ENCODE measurements around the gene ANGPTL4. TPM values are rescaled to one million over a fixed set of nuclear protein-coding genes. Genes with fewer than 3 reads are reported as not detected.
A peak's percentile ranks its signal among the peaks of the same experiment; 100 is the strongest.

The ANGPTL4 gene
- total RNA-seq, 1 experiment from 2014 or later = not detected

GRCh38 chr19:8319807-8320520 lies 44.0 kb upstream of the ANGPTL4 start:
- BruUV-seq (replicated peaks) = no TSS peak
- Histone ChIP-seq H3K9me3 (ENCODE audit: insufficient read depth, low read depth) (no peaks in the 10 kb centered on the region), H3K4me1 (replicated peaks; ENCODE audit: insufficient read depth) (peaks cover 20% of the 10 kb centered on the region), H3K4me2 (peak overlapping the region; percentile 92), H2AFZ (no peak overlapping the region), H3K36me3 (ENCODE audit: low read depth) (peaks cover 25% of the 10 kb centered on the region), H3K79me2 (ENCODE audit: low read depth) (peaks cover 50% of the 10 kb centered on the region), H3K27ac (peak overlapping the region; percentile 55; the same call in 1 of the 2 replicates), H3F3A (ENCODE audit: insufficient read depth, low read depth) (peaks cover 39% of the 10 kb centered on the region; the same call in 1 of the 2 replicates), H3K4me3 (peak overlapping the region; percentile 92), H3K9me2 (ENCODE audit: insufficient read depth) (no peaks in the 10 kb centered on the region), H4K20me1 (ENCODE audit: insufficient read depth) (peaks cover 24% of the 10 kb centered on the region), H3K27me3 (ENCODE audit: insufficient read depth, low read depth) (no peaks in the 10 kb centered on the region)
- DNase-seq = no peak
- TF ChIP-seq, protein P1, sequence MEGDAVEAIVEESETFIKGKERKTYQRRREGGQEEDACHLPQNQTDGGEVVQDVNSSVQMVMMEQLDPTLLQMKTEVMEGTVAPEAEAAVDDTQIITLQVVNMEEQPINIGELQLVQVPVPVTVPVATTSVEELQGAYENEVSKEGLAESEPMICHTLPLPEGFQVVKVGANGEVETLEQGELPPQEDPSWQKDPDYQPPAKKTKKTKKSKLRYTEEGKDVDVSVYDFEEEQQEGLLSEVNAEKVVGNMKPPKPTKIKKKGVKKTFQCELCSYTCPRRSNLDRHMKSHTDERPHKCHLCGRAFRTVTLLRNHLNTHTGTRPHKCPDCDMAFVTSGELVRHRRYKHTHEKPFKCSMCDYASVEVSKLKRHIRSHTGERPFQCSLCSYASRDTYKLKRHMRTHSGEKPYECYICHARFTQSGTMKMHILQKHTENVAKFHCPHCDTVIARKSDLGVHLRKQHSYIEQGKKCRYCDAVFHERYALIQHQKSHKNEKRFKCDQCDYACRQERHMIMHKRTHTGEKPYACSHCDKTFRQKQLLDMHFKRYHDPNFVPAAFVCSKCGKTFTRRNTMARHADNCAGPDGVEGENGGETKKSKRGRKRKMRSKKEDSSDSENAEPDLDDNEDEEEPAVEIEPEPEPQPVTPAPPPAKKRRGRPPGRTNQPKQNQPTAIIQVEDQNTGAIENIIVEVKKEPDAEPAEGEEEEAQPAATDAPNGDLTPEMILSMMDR (conservative IDR thresholded peaks at IDR 0.05) = no peak
- TF ChIP-seq EZH2 (IDR thresholded peaks at IDR 0.05; ENCODE audit: low read depth) = no peak
- POLR2A ChIA-PET (ENCODE audit: unreplicated experiment) = interaction anchor here (0.7 kb wide), 1 partner anchor 91 kb away, joined by 4 read pairs; no protein-coding TSS in a partner anchor
- CTCF ChIA-PET = interaction anchor here (0.6 kb wide), 1 partner anchor 28 kb away, joined by 5 read pairs; no protein-coding TSS in a partner anchor
- intact Hi-C loops (cut with micrococcal nuclease; ENCODE audit: unreplicated experiment) = no loop called here

GRCh38 chr19:8320564-8321066 lies 43.3 kb upstream of the ANGPTL4 start:
- Histone ChIP-seq H3K27ac (peak overlapping the region; percentile 55), H2AFZ (peak overlapping the region; percentile 92), H3F3A (ENCODE audit: insufficient read depth, low read depth) (peaks cover 45% of the 10 kb centered on the region; the same call in 1 of the 2 replicates), H3K4me3 (peak overlapping the region; percentile 92), H3K36me3 (ENCODE audit: low read depth) (peaks cover 25% of the 10 kb centered on the region), H4K20me1 (ENCODE audit: insufficient read depth) (peaks cover 24% of the 10 kb centered on the region), H3K27me3 (ENCODE audit: insufficient read depth, low read depth) (no peaks in the 10 kb centered on the region), H3K9me3 (ENCODE audit: insufficient read depth, low read depth) (no peaks in the 10 kb centered on the region), H3K79me2 (ENCODE audit: low read depth) (peaks cover 50% of the 10 kb centered on the region), H3K4me2 (peak overlapping the region; percentile 92), H3K4me1 (replicated peaks; ENCODE audit: insufficient read depth) (peaks cover 20% of the 10 kb centered on the region), H3K9me2 (ENCODE audit: insufficient read depth) (no peaks in the 10 kb centered on the region)
- TF ChIP-seq, protein P1 (conservative IDR thresholded peaks at IDR 0.05) = no peak
- no peak for TF ChIP-seq EZH2 (IDR thresholded peaks at IDR 0.05; ENCODE audit: low read depth)
- intact Hi-C loops (cut with micrococcal nuclease; ENCODE audit: unreplicated experiment) = no loop called here
- CTCF ChIA-PET = interaction anchor here (0.6 kb wide), 1 partner anchor 433 kb away, joined by 7 read pairs; no protein-coding TSS in a partner anchor
- POLR2A ChIA-PET (ENCODE audit: unreplicated experiment) = interaction anchor here (0.6 to 0.7 kb wide), 3 partner anchors 90 to 248 kb away, joined by 3 to 4 read pairs (median 4); no protein-coding TSS in a partner anchor
- DNase-seq = no peak
- TSS peak; percentile 76 for BruUV-seq (replicated peaks)

DNA sequence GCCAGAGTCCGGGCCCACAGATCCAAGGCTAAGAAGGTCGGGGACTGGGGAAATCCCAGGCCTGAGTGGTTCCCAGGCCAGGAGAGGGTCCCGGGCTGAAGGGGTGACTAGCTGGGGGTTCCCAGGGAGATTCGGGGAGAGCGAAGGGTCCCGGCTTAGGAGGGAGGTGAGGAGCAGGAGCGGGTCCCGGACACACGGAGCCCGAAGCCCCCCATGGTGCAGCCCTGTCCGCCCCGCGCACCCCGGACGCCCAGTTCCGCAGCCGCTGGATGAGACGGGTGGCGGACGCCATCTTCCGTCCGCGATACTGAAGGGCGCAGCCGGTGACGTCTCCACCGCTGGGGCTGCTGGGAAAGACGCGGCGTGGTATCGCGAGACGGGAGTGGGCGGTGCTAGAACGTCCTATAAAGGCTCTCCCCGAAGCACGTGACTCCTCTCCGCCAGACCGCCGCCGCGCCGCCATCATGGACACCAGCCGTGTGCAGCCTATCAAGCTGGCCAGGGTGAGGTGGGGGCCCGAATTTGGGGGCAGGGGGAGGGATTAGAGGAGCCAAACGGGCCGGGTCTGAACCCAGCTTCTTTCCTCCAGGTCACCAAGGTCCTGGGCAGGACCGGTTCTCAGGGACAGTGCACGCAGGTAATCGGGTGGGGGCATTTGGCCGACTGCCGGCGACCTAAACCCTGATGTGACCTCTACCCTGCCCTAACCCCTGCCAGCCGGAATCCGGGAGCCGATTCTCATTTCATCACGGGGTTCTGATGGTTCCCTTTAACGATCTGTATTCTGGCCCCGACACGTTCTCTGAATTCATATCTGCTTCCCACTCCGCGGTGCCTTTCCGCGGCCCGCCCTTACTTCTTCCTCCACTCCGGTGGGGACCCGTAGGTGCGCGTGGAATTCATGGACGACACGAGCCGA lies 42.6 kb upstream of the ANGPTL4 start, which contains the start of the genes NDUFA7 and RPS28:
NDUFA7 (minus strand) TSS at position 309 of the 919 bp plus-strand sequence; CDS start at position 292, 17 bp downstream.
RPS28 (plus strand) TSS at position 430 of the 919 bp plus-strand sequence; CDS start at position 465, 35 bp downstream.
- H3K9me3 ChIP-seq (ENCODE audit: insufficient read depth, low read depth) = no peaks in the 10 kb centered on the region
- peak within 1 kb of the TSS; percentile 92 for H3K4me3 ChIP-seq
- no peak for TF ChIP-seq EZH2 (IDR thresholded peaks at IDR 0.05; ENCODE audit: low read depth)
- TF ChIP-seq, protein P1 (conservative IDR thresholded peaks at IDR 0.05) = peak; percentile 40; the same call in 1 of the 2 replicates
- peak; percentile 88 to 95 for DNase-seq
- H3K79me2 ChIP-seq (ENCODE audit: low read depth) = peaks cover 50% of the 10 kb centered on the region
- H3K36me3 ChIP-seq (ENCODE audit: low read depth) = peaks cover 25% of the 10 kb centered on the region
- no peaks in the 10 kb centered on the region for H3K27me3 ChIP-seq (ENCODE audit: insufficient read depth, low read depth)
- ChIA-PET CTCF (interaction anchor here (0.6 kb wide), 1 partner anchor 434 kb away, joined by 7 read pairs; no protein-coding TSS in a partner anchor), POLR2A (ENCODE audit: unreplicated experiment) (interaction anchor here (0.5 to 0.9 kb wide), 8 partner anchors 12 to 1888 kb away, joined by 3 to 6 read pairs (median 4); no protein-coding TSS in a partner anchor)
- H3F3A ChIP-seq (ENCODE audit: insufficient read depth, low read depth) = peaks cover 46% of the 10 kb centered on the region; the same call in 1 of the 2 replicates
- H3K9me2 ChIP-seq (ENCODE audit: insufficient read depth) = no peaks in the 10 kb centered on the region
- peak within 1 kb of the TSS; percentile 55 for H3K27ac ChIP-seq
- intact Hi-C loops (cut with micrococcal nuclease; ENCODE audit: unreplicated experiment) = no loop called here
- TSS peak; percentile 78 for BruUV-seq (replicated peaks)
- peaks cover 20% of the 10 kb centered on the region for H3K4me1 ChIP-seq (replicated peaks; ENCODE audit: insufficient read depth)
- peak within 1 kb of the TSS; percentile 99 for H3K4me2 ChIP-seq
- peaks cover 24% of the 10 kb centered on the region for H4K20me1 ChIP-seq (ENCODE audit: insufficient read depth)
- peak within 1 kb of the TSS; percentile 92 for H2AFZ ChIP-seq

Measured in PC-9 (cell line).